HCT116 (cell line): ENCODE results near the gene RASSF5. TPM values are rescaled to one million over a fixed set of nuclear protein-coding genes. Genes with fewer than 3 reads are reported as not detected.

Source experiments
- ATAC-seq: fragments of 200-7000 bp; cut with Tn5 transposase; 2 replicates; pipeline ENCODE4 v1.9.1; 2020; ENCODE audit warnings: mild to moderate bottlenecking, moderate library complexity
- BruUV-seq: library from RNA; stranded (reverse); fragments of 400-500 nt; replicated peaks from 2 replicates; lab custom pipeline; 2021; lab: Mats Ljungman, UMichigan
- CTCF ChIA-PET: fragments of 300-600 bp; sonication (Branson Sonifier 250); formaldehyde crosslinking; loops from one replicate; lab custom pipeline; 2021; ENCODE audit warnings: antibody characterized with exemption; lab: Charles Lee
- POLR2A ChIA-PET: fragments of 300-600, 350-600 bp; sonication (Branson Sonifier 250); formaldehyde crosslinking; loops from one replicate; lab custom pipeline; 2021; ENCODE audit warnings: antibody characterized with exemption; lab: Charles Lee
- RAD21 ChIA-PET, 2 experiments: fragments of 300-600 bp; sonication (Branson Sonifier 250); formaldehyde crosslinking; loops; one replicate each; lab custom pipeline; 2023; ENCODE audit warnings: low total read pairs in 2 of 2; ENCODE audit not compliant: uncharacterized antibody in 2 of 2, unreplicated experiment in 2 of 2, low non-redundant PET in 1 of 2; lab: Charles Lee
- DNase-seq: peaks from one replicate; pipeline ENCODE4 v3.0.0-alpha.2; 2010; ENCODE audit warnings: low read depth, low spot score
- H2AFZ ChIP-seq: fragments of 200-600 bp; shearing (Covaris generic), sonication (generic); 2 replicates; pipeline ENCODE4 v1.6.1; 2017; ENCODE audit warnings: low read depth, mixed run types, mixed read lengths, antibody characterized with exemption, low read length; ENCODE audit not compliant: poor library complexity, severe bottlenecking
- H3K27ac ChIP-seq: 2 replicates; pipeline ENCODE4 v1.5.1; 2012; ENCODE audit warnings: low read depth, low read length
- H3K27me3 ChIP-seq: fragments of 200-600 bp; sonication (generic); 2 replicates; pipeline ENCODE4 v1.6.1; 2016; ENCODE audit warnings: mixed run types, low read length, mixed read lengths; ENCODE audit not compliant: insufficient read depth
- H3K36me3 ChIP-seq, 2 experiments: fragments of 200-500 bp in 1 of 2; fragments of 200-600 bp in 1 of 2; sonication (Bioruptor generic) in 1 of 2; sonication (generic) in 1 of 2; 2 replicates each; pipeline versions ENCODE4 v1.5.1 to v1.6.1; 2014 to 2016; ENCODE audit warnings: low read length in 2 of 2, inconsistent platforms in 1 of 2, mixed read lengths in 1 of 2, mixed run types in 1 of 2; ENCODE audit not compliant: insufficient read depth in 2 of 2, control insufficient read depth in 1 of 2
- H3K4me1 ChIP-seq, 2 experiments: fragments of 200-600 bp in 1 of 2; sonication (generic) in 1 of 2; 2 replicates each; pipeline versions ENCODE4 v1.5.1 to v1.6.1; 2012 to 2017; ENCODE audit warnings: low read length in 2 of 2, inconsistent platforms in 1 of 2, mild to moderate bottlenecking in 1 of 2, mixed read lengths in 1 of 2, mixed run types in 1 of 2, moderate library complexity in 1 of 2; ENCODE audit not compliant: insufficient read depth in 2 of 2, control insufficient read depth in 1 of 2
- H3K4me2 ChIP-seq: fragments of 200-600 bp; sonication (generic); 2 replicates; pipeline ENCODE4 v1.6.1; 2017; ENCODE audit warnings: mixed run types, low read length, mixed read lengths
- H3K4me3 ChIP-seq, 2 experiments: fragments of 200-600 bp in 1 of 2; sonication (generic) in 1 of 2; replicated peaks in 1 of 2; 2 replicates each; pipeline ENCODE4 v1.5.1; 2011 to 2016; ENCODE audit warnings: low read length in 2 of 2, control low read depth in 1 of 2, low read depth in 1 of 2, mild to moderate bottlenecking in 1 of 2, mixed read lengths in 1 of 2, mixed run types in 1 of 2
- H3K79me2 ChIP-seq: fragments of 200-600 bp; sonication (generic); 2 replicates; pipeline ENCODE4 v1.6.1; 2017; ENCODE audit warnings: mild to moderate bottlenecking, mixed run types, low read length, moderate library complexity, mixed read lengths; ENCODE audit not compliant: insufficient read depth
- H3K9ac ChIP-seq: fragments of 200-600 bp; sonication (generic); 2 replicates; pipeline ENCODE4 v1.6.1; 2016; ENCODE audit warnings: low read length, mixed read lengths
- H3K9me2 ChIP-seq: fragments of 200-600 bp; sonication (generic), shearing (Covaris generic); 2 replicates; pipeline ENCODE4 v1.6.1; 2017; ENCODE audit warnings: mixed run types, mild to moderate bottlenecking, moderate library complexity; ENCODE audit not compliant: insufficient read depth
- H3K9me3 ChIP-seq, 2 experiments: fragments of 200-500 bp in 1 of 2; fragments of 200-600 bp in 1 of 2; sonication (Bioruptor generic) in 1 of 2; sonication (generic) in 1 of 2; 2 replicates each; pipeline ENCODE4 v1.6.1; 2014 to 2017; ENCODE audit warnings: low read length in 2 of 2, mixed read lengths in 2 of 2, inconsistent platforms in 1 of 2, low read depth in 1 of 2, mild to moderate bottlenecking in 1 of 2, mixed run types in 1 of 2, moderate library complexity in 1 of 2; ENCODE audit not compliant: control insufficient read depth in 1 of 2, insufficient read depth in 1 of 2
- H4K20me1 ChIP-seq: fragments of 200-600 bp; sonication (generic), shearing (Covaris generic); 2 replicates; pipeline ENCODE4 v1.6.1; 2017; ENCODE audit warnings: mixed run types, mild to moderate bottlenecking, moderate library complexity; ENCODE audit not compliant: insufficient read depth
- CEBPB ChIP-seq: IDR thresholded peaks from 2 replicates; pipeline ENCODE4 v1.6.1; 2012; ENCODE audit warnings: low read depth
- CTCF ChIP-seq, 3 experiments: fragments of 200-600 bp in 1 of 3; sonication (generic) in 1 of 3; IDR thresholded peaks in 2 of 3; conservative IDR thresholded peaks in 1 of 3; 2 replicates each; pipeline ENCODE4 v1.5.1; 2012 to 2017; ENCODE audit warnings: low read depth in 2 of 3, low read length in 2 of 3, antibody characterized with exemption in 1 of 3, borderline replicate concordance in 1 of 3, control low read depth in 1 of 3, mild to moderate bottlenecking in 1 of 3, mixed read lengths in 1 of 3, mixed run types in 1 of 3, moderate library complexity in 1 of 3; ENCODE audit not compliant: insufficient read depth in 1 of 3
- ELF1 ChIP-seq: IDR thresholded peaks from 2 replicates; pipeline ENCODE4 v1.6.1; 2012; ENCODE audit warnings: low read depth, borderline replicate concordance
- EZH2 ChIP-seq: fragments of 200-600 bp; sonication (generic); IDR thresholded peaks from 2 replicates; pipeline ENCODE4 v1.6.1; 2017; ENCODE audit warnings: antibody characterized with exemption, mixed run types
- MAX ChIP-seq: IDR thresholded peaks from 2 replicates; pipeline ENCODE4 v1.6.1; 2012
- POLR2AphosphoS5 ChIP-seq: IDR thresholded peaks from 2 replicates; pipeline ENCODE4 v1.6.1; 2011; ENCODE audit warnings: mild to moderate bottlenecking, low read depth, low read length, moderate library complexity
- REST ChIP-seq: IDR thresholded peaks from 2 replicates; pipeline ENCODE4 v1.6.1; 2012; ENCODE audit warnings: low read depth
- SIN3A ChIP-seq: IDR thresholded peaks from 2 replicates; pipeline ENCODE4 v1.6.1; 2012; ENCODE audit warnings: low read depth
- SRF ChIP-seq: IDR thresholded peaks from 2 replicates; pipeline ENCODE4 v1.6.1; 2012; ENCODE audit warnings: low read depth
- TCF7L2 ChIP-seq: IDR thresholded peaks from 2 replicates; pipeline ENCODE4 v1.7.0; 2011; ENCODE audit warnings: borderline replicate concordance, inconsistent platforms; ENCODE audit not compliant: insufficient read depth, insufficient read length; ENCODE audit errors: extremely low read depth
- ZBTB33 ChIP-seq: IDR thresholded peaks from 2 replicates; pipeline ENCODE4 v1.6.1; 2011; ENCODE audit warnings: mild to moderate bottlenecking, low read length, moderate library complexity; ENCODE audit not compliant: insufficient replicate concordance; ENCODE audit errors: extremely low read depth
- intact Hi-C: fragments of 100-400 bp; cut with micrococcal nuclease; formaldehyde crosslinking; loops from 2 replicates; pipeline ENCODE4 v1.10.0; 2022
- total RNA-seq: library from RNA; stranded (reverse); gene quantifications from one replicate; pipeline ENCODE4 v1.2.1, GENCODE V29; 2021; ENCODE audit not compliant: unreplicated experiment

The RASSF5 gene
- total RNA-seq, 1 experiment from 2014 or later: 5.4 TPM

GRCh38 chr1:206518206-206518605, 10.9 kb downstream of the RASSF5 start:
- no TSS peak for BruUV-seq
- RAD21 ChIA-PET: no interaction called here
- CTCF ChIA-PET: interaction anchor here (0.6 kb wide), 1 partner anchor 1219 kb away, joined by 3 read pairs; no protein-coding TSS in a partner anchor

GRCh38 chr1:206518743-206519142, 11.4 kb downstream of the RASSF5 start:
- H4K20me1 ChIP-seq: no peaks in the 10 kb centered on the region
- BruUV-seq: no TSS peak
- no peak for ATAC-seq
- H3K4me3 ChIP-seq: no peak overlapping the region
- H3K9ac ChIP-seq: no peak overlapping the region
- H3K9me2 ChIP-seq: no peaks in the 10 kb centered on the region
- H3K36me3 ChIP-seq: no peaks in the 10 kb centered on the region
- no peaks in the 10 kb centered on the region for H3K27me3 ChIP-seq
- ChIA-PET CTCF (interaction anchor here (0.6 kb wide), 1 partner anchor 1219 kb away, joined by 3 read pairs; no protein-coding TSS in a partner anchor), RAD21 (no interaction called here), POLR2A (no interaction called here)
- intact Hi-C loops: no loop called here
- DNase-seq: no peak
- no peak overlapping the region for H3K4me2 ChIP-seq
- no peak overlapping the region for H3K27ac ChIP-seq
- H3K9me3 ChIP-seq: no peaks in the 10 kb centered on the region
- no peak overlapping the region for H2AFZ ChIP-seq
- H3K4me1 ChIP-seq: peaks cover 13 to 31% of the 10 kb centered on the region in 2 experiments
- H3K79me2 ChIP-seq: no peaks in the 10 kb centered on the region
- TF ChIP-seq POLR2AphosphoS5: no peak
- TF ChIP-seq ZBTB33: no peak
- no peak for TF ChIP-seq CTCF (IDR thresholded peaks at IDR 0.05 in 2 of 3, conservative IDR thresholded peaks at IDR 0.05 in 1 of 3; ENCODE audit: borderline replicate concordance in 1 of 3, insufficient read depth in 1 of 3, low read depth in 2 of 3, low read length in 2 of 3)
- no peak for TF ChIP-seq CEBPB
- TF ChIP-seq ELF1: no peak
- no peak for TF ChIP-seq SRF
- no peak for TF ChIP-seq REST
- no peak for TF ChIP-seq SIN3A
- no peak for TF ChIP-seq EZH2
- no peak for TF ChIP-seq MAX

More at GRCh38 chr1:206518206-206518605, 10.9 kb downstream of the RASSF5 start:
- POLR2A ChIA-PET: no interaction called here
- Histone ChIP-seq H3K4me3 (no peak overlapping the region), H3K4me2 (no peak overlapping the region), H3K4me1 (peaks cover 19 to 36% of the 10 kb centered on the region in 2 experiments), H3K79me2 (no peaks in the 10 kb centered on the region), H3K9ac (no peak overlapping the region), H3K27ac (no peak overlapping the region), H3K36me3 (no peaks in the 10 kb centered on the region), H2AFZ (no peak overlapping the region), H3K9me3 (no peaks in the 10 kb centered on the region), H3K9me2 (no peaks in the 10 kb centered on the region), H3K27me3 (no peaks in the 10 kb centered on the region), H4K20me1 (no peaks in the 10 kb centered on the region)
- no peak for ATAC-seq
- DNase-seq: no peak
- intact Hi-C loops: no loop called here
- TF ChIP-seq MAX (no peak), TCF7L2 (no peak)
